GM19099 (cell line): ENCODE data around the gene VWA1.

Experiments
- POLR2A ChIP-seq: IDR thresholded peaks from 3 replicates; pipeline ENCODE4 v1.6.1; 2011; ENCODE audit warnings: low read depth; ENCODE audit not compliant: insufficient read length; ENCODE audit errors: extremely low read depth

Gene VWA1

DNA sequence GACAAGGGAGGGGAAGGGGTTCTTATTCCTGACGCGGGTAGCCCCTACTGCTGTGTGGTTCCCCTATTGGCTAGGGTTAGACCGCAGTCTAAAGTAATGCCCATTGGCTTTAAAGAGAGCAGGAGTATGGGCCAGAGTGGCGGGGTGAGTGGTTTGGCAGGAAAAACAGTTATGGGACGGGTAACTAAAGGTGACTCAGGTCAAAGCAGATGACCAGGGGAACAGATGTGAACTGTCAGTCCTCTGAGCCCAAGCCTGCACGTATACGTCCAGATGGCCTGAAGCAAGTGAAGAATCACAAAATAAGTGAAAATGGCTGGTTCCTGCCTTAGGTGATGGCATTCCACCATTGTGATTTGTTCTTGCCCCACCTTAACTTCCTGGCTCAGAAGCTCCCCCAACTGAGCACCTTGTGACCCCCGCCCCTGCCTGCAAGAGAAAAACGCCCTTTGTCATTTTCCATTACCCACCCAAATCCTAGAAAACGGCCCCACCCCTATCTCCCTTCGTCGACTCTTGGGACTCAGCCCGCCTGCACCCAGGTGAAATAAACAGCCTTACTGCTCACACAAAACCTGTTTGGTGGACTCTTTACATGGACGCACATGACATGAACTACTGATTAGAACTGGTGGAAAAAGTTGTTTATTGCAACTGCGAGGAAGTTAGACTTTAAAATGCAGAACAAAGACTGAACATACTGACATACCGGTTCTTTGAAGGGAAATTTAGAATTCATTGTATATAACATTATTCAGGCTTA lies 35.3 kb downstream of the VWA1 start:
- no peak for TF ChIP-seq POLR2A

DNA sequence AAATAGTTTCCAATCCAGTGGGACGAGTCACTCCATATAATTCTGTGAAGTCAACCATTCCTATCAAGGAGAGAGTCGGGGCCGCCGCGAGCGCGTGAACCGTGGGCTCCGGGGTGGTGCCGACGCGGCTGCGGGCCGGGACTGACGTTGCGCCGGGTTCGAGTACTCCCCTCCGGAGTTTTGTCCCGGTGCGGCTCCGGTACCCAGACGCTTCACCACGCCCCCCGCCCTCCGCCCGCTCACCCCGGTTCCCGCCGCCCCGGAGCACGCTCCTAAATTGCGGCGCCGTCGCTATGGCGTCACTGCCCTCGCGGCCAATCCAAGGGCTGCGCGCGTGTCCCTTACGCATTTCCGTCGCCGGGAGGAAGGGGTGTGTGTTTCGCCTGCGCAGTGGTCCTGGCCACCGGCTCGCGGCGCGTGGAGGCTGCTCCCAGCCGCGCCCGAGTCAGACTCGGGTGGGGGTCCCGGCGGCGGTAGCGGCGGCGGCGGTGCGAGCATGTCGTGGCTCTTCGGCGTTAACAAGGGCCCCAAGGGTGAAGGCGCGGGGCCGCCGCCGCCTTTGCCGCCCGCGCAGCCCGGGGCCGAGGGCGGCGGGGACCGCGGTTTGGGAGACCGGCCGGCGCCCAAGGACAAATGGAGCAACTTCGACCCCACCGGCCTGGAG lies 36.0 kb downstream of the VWA1 start, which contains the start of gene ATAD3B:
Gene ATAD3B, plus strand, starts transcription at position 377 of the 664 bp plus-strand sequence. Its CDS starts 120 bp downstream, at position 497.
- TF ChIP-seq POLR2A, result peak; percentile 67

- TF ChIP-seq POLR2A, result no peak
These were observed 41.7 kb downstream of the VWA1 start for GRCh38 chr1:1477206-1477605.

DNA sequence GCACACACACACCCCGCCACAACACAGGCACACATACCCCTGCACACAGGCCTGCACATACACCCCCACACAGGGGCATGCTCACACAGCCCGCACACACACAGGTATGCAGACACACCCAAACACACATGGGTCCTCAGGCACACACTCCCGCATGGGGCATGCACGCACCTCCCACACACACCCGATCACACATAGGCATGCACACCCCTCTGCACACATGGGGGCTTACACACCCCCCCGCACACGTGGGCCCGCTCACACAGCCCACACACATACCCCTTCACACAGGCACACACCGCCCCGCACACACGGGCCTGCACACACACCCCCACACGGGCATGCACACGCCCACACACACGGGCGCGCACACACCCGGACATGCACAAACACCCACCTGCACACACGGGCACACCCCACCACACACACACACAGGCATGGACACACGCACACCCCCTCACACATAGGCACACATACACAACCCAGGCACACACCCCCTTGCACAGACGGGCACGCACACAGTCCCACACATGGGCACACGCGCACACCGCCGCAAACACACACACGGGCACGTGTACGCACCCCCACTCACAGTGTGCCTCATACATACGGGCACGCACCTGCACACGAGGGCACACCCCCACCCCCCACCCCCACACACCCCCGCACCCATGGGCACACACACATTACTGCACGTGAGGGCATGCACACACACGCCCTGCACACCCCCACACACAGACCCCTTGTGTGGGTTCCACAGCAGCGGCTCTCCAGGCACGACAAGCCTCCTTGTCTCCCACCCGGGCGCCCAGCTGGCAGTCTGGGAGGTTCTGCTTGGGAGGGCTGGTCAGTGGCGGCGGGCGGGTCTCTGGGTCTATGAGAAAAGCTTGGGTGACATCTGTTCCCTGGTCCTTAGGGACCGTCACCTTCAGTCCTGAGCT lies 44.3 kb downstream of the VWA1 start:
- TF ChIP-seq POLR2A, result no peak

DNA sequence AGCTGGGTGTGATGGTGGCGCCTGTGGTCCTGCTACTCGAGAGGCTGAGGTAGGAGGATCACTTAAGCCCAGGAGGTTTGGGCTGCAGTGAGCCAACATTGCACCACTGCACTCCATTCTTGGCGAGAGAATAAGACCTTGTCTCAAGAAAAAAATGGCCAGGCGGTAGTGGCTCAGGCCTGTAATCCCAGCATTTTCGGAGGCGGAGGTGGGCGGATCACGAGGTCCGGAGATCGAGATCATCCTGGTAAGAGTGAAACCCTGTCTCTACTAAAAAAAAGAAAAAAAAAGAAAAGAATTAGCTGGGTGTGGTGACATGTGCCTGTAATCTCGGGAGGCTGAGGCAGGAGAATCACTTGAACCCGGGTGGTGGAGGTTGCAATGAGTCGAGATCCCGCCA lies 47.4 kb downstream of the VWA1 start:
- no peak for TF ChIP-seq POLR2A

GRCh38 chr1:1483714-1484113 lies 48.2 kb downstream of the VWA1 start:
- no peak for TF ChIP-seq POLR2A

- no peak for TF ChIP-seq POLR2A
These were observed 52.2 kb downstream of the VWA1 start for GRCh38 chr1:1487701-1488100.

GRCh38 chr1:1489231-1489630 lies 53.7 kb downstream of the VWA1 start:
- TF ChIP-seq POLR2A, result no peak

GRCh38 chr1:1489861-1490260 lies 54.4 kb downstream of the VWA1 start:
- TF ChIP-seq POLR2A, result no peak

GRCh38 chr1:1490633-1491230 lies 55.2 kb downstream of the VWA1 start:
- TF ChIP-seq POLR2A, result no peak

GRCh38 chr1:1491601-1492000 lies 56.1 kb downstream of the VWA1 start:
- TF ChIP-seq POLR2A, result no peak
